ENCODE measurements around the gene EMC8. TPM values are rescaled to one million over a fixed set of nuclear protein-coding genes. Genes with fewer than 3 reads are reported as not detected.

The EMC8 gene
- total RNA-seq, 1 donor from 2014 or later: 35.5 TPM

GRCh38 chr16:85733839-85734170 lies 65.5 kb downstream of the EMC8 start:
- H3K27ac Mint-ChIP-seq (ENCODE audit: unreplicated experiment): no peak overlapping the region
- H3K4me3 Mint-ChIP-seq (ENCODE audit: unreplicated experiment): no peak overlapping the region
- H3K4me1 Mint-ChIP-seq (ENCODE audit: unreplicated experiment): no peaks in the 10 kb centered on the region
- no peaks in the 10 kb centered on the region for H3K27me3 Mint-ChIP-seq (ENCODE audit: unreplicated experiment)
- no peaks in the 10 kb centered on the region for H3K9me3 Mint-ChIP-seq (ENCODE audit: unreplicated experiment)
- no peak for TF ChIP-seq CTCF (IDR thresholded peaks at IDR 0.05)
- H3K36me3 Mint-ChIP-seq (ENCODE audit: unreplicated experiment): no peaks in the 10 kb centered on the region
- no peak for DNase-seq (ENCODE audit: extremely low spot score, unreplicated experiment)

GRCh38 chr16:85733155-85733838 lies 66.0 kb downstream of the EMC8 start:
- H3K27me3 Mint-ChIP-seq (ENCODE audit: unreplicated experiment): no peaks in the 10 kb centered on the region
- no peaks in the 10 kb centered on the region for H3K4me1 Mint-ChIP-seq (ENCODE audit: unreplicated experiment)
- TF ChIP-seq CTCF (IDR thresholded peaks at IDR 0.05): no peak
- no peaks in the 10 kb centered on the region for H3K9me3 Mint-ChIP-seq (ENCODE audit: unreplicated experiment)
- DNase-seq (ENCODE audit: extremely low spot score, unreplicated experiment): no peak
- no peak overlapping the region for H3K4me3 Mint-ChIP-seq (ENCODE audit: unreplicated experiment)
- H3K36me3 Mint-ChIP-seq (ENCODE audit: unreplicated experiment): no peaks in the 10 kb centered on the region
- no peak overlapping the region for H3K27ac Mint-ChIP-seq (ENCODE audit: unreplicated experiment)

GRCh38 chr16:85731179-85731578 lies 68.2 kb downstream of the EMC8 start:
- H3K4me3 Mint-ChIP-seq (ENCODE audit: unreplicated experiment): no peak overlapping the region

GRCh38 chr16:85730186-85730465 lies 69.2 kb downstream of the EMC8 start:
- no peak overlapping the region for H3K4me3 Mint-ChIP-seq (ENCODE audit: unreplicated experiment)
- H3K27me3 Mint-ChIP-seq (ENCODE audit: unreplicated experiment): peaks cover 14% of the 10 kb centered on the region
- H3K4me1 Mint-ChIP-seq (ENCODE audit: unreplicated experiment): no peaks in the 10 kb centered on the region
- no peaks in the 10 kb centered on the region for H3K9me3 Mint-ChIP-seq (ENCODE audit: unreplicated experiment)
- DNase-seq (ENCODE audit: extremely low spot score, unreplicated experiment): no peak
- H3K36me3 Mint-ChIP-seq (ENCODE audit: unreplicated experiment): peaks cover 3% of the 10 kb centered on the region
- no peak for TF ChIP-seq CTCF (IDR thresholded peaks at IDR 0.05)
- H3K27ac Mint-ChIP-seq (ENCODE audit: unreplicated experiment): no peak overlapping the region

More at GRCh38 chr16:85731179-85731578, 68.2 kb downstream of the EMC8 start:
- H3K27me3 Mint-ChIP-seq (ENCODE audit: unreplicated experiment): peaks cover 8% of the 10 kb centered on the region
- DNase-seq (ENCODE audit: extremely low spot score, unreplicated experiment): no peak
- no peak overlapping the region for H3K27ac Mint-ChIP-seq (ENCODE audit: unreplicated experiment)
- H3K9me3 Mint-ChIP-seq (ENCODE audit: unreplicated experiment): no peaks in the 10 kb centered on the region
- no peak for TF ChIP-seq CTCF (IDR thresholded peaks at IDR 0.05)
- peaks cover under 1% of the 10 kb centered on the region for H3K36me3 Mint-ChIP-seq (ENCODE audit: unreplicated experiment)
- no peaks in the 10 kb centered on the region for H3K4me1 Mint-ChIP-seq (ENCODE audit: unreplicated experiment)

- Mint-ChIP-seq H3K9me3 (ENCODE audit: unreplicated experiment) (no peaks in the 10 kb centered on the region), H3K4me3 (ENCODE audit: unreplicated experiment) (no peak overlapping the region), H3K27me3 (ENCODE audit: unreplicated experiment) (peaks cover 14% of the 10 kb centered on the region), H3K36me3 (ENCODE audit: unreplicated experiment) (peaks cover 3% of the 10 kb centered on the region), H3K27ac (ENCODE audit: unreplicated experiment) (no peak overlapping the region), H3K4me1 (ENCODE audit: unreplicated experiment) (no peaks in the 10 kb centered on the region)
- no peak for DNase-seq (ENCODE audit: extremely low spot score, unreplicated experiment)
- TF ChIP-seq CTCF (IDR thresholded peaks at IDR 0.05): no peak
Measured at GRCh38 chr16:85729452-85730185, 69.7 kb downstream of the EMC8 start.

All from osteocyte (in vitro differentiated cells).